Amniotic epithelial cell (primary cell): Measurements from ENCODE around the gene ACOT13.
A peak's percentile ranks its signal among the peaks of the same experiment; 100 is the strongest.
"Not testable (repeated sequence)": the region's sequence is repeated elsewhere in the genome, so short reads cannot be mapped to it uniquely, and the experiment has no call there.

Experiments used
- DNase-seq: peaks from one replicate; pipeline ENCODE4 v3.0.0-alpha.2; 2010; ENCODE audit warnings: low read depth

Gene ACOT13

GRCh38 chr6:24730653-24731052, 63.8 kb downstream of the ACOT13 start:
- DNase-seq: not testable (repeated sequence)

- not testable (repeated sequence) for DNase-seq
These were observed 64.7 kb downstream of the ACOT13 start for GRCh38 chr6:24731456-24732134.

GRCh38 chr6:24734166-24734565, 67.3 kb downstream of the ACOT13 start:
- DNase-seq: no peak

- DNase-seq: not testable (repeated sequence)
These were observed 67.8 kb downstream of the ACOT13 start for GRCh38 chr6:24734710-24735109.

GRCh38 chr6:24738741-24739140, 71.9 kb downstream of the ACOT13 start:
- no peak for DNase-seq

GRCh38 chr6:24740861-24741260, 74.0 kb downstream of the ACOT13 start:
- DNase-seq: no peak

- DNase-seq: no peak
These were observed 75.4 kb downstream of the ACOT13 start for GRCh38 chr6:24742216-24742738.

GRCh38 chr6:24743265-24743943, 76.5 kb downstream of the ACOT13 start:
- DNase-seq: peak; percentile 98

- DNase-seq: no peak
These were observed 77.1 kb downstream of the ACOT13 start for GRCh38 chr6:24743944-24744335.

- no peak for DNase-seq
These were observed 78.0 kb downstream of the ACOT13 start for GRCh38 chr6:24744911-24745310.

GRCh38 chr6:24749297-24749696, 82.4 kb downstream of the ACOT13 start:
- no peak for DNase-seq

- not testable (repeated sequence) for DNase-seq
These were observed 84.0 kb downstream of the ACOT13 start for GRCh38 chr6:24750878-24751277.

GRCh38 chr6:24752503-24752902, 85.6 kb downstream of the ACOT13 start:
- no peak for DNase-seq

- DNase-seq: peak; percentile 45
These were observed 86.1 kb downstream of the ACOT13 start for GRCh38 chr6:24752917-24753492.

- DNase-seq: no peak
These were observed 86.7 kb downstream of the ACOT13 start for GRCh38 chr6:24753545-24753944.

- DNase-seq: not testable (repeated sequence)
These were observed 87.5 kb downstream of the ACOT13 start for GRCh38 chr6:24754378-24754777.
